Right lobe of liver (tissue), 6 donors: ENCODE measurements around the gene RSBN1L. TPM values are rescaled to one million over a fixed set of nuclear protein-coding genes. Genes with fewer than 3 reads are reported as not detected.

Experiments used
- ATAC-seq, 4 donors: fragments of 200-7000 bp; cut with Tn5 transposase; one replicate each; pipeline ENCODE4 v1.9.1; 2020; ENCODE audit warnings: mild to moderate bottlenecking in 4 of 4, moderate library complexity in 4 of 4
- DNase-seq, 3 donors: peaks; one replicate each; pipeline ENCODE4 v3.0.0-alpha.2; 2020
- H3K27ac ChIP-seq, 3 donors: fragments of 200-600 bp; one replicate each; pipeline ENCODE4 v1.8.0; 2022
- H3K27me3 ChIP-seq, 2 donors: fragments of 200-600 bp; one replicate each; pipeline ENCODE4 v1.8.0; 2022
- H3K36me3 ChIP-seq, 4 donors: fragments of 200-600 bp; sonication (generic) in 1 of 4; one replicate each; pipeline versions ENCODE4 v1.5.1 to v1.8.0; 2017 to 2022; ENCODE audit warnings: control low read depth in 1 of 4
- H3K4me1 ChIP-seq, 4 donors: fragments of 200-600 bp; sonication (generic) in 1 of 4; one replicate each; pipeline versions ENCODE4 v1.5.1 to v1.8.0; 2017 to 2022; ENCODE audit warnings: control low read depth in 1 of 4
- H3K4me3 ChIP-seq, 3 donors: fragments of 200-600 bp; one replicate each; pipeline ENCODE4 v1.8.0; 2022
- H3K9me3 ChIP-seq, 4 donors: fragments of 200-600 bp; sonication (generic) in 1 of 4; one replicate each; pipeline versions ENCODE4 v1.5.1 to v1.8.0; 2017 to 2022; ENCODE audit warnings: control low read depth in 1 of 4
- POLR2A ChIP-seq: fragments of 450-650 bp; IDR thresholded peaks from one replicate; pipeline ENCODE4 v1.6.1; 2017; ENCODE audit warnings: antibody characterized with exemption, mild to moderate bottlenecking
- WGBS: methylation state at CpG from one replicate; pipeline ENCODE4 v1.1.6; 2018; ENCODE audit warnings: low coverage, low lambda C conversion rate; ENCODE audit not compliant: insufficient coverage; ENCODE audit errors: missing lambda C conversion rate; 5-methylcytosine and 5-hydroxymethylcytosine counted together
- intact Hi-C, 2 donors: fragments of 100-400 bp; cut with DNase I; formaldehyde crosslinking; loops; one replicate each; pipeline versions ENCODE4 v1.11.2 to v1.14.1; 2022
- total RNA-seq, 6 experiments: library from RNA; depleted of rRNA in 2 of 6; stranded (reverse); fragments of >200 nt in 2 of 6; fragmentation: NEBNext Ultra II Directional in 3 of 6; extraction: Animal tissue kit (Norgen Biotek cat#: 25700) in 3 of 6; gene quantifications; one replicate each; pipeline versions ENCODE4 v1.1.0 to v1.2.4, GENCODE V29; 2016 to 2023
- TF ChIP-seq, protein P1 (sequence below), 4 donors: fragments of 200-600 bp in 3 of 4; fragments of 450-650 bp in 1 of 4; IDR thresholded peaks; one replicate each; pipeline versions ENCODE4 v1.5.1 to v1.8.0; 2016 to 2022; ENCODE audit warnings: antibody characterized with exemption in 4 of 4, mild to moderate bottlenecking in 2 of 4
- donor health status: DM: no; HTN: yes; CAD: no.
- donor health status: DM: no; HTN: no; CAD: no.
- donor health status: DM: no; HTN: no; CAD: no.
- donor health status: DM: no; HTN: yes; CAD: no.
- donor health status: DM: no; HTN: yes; CAD: no.

Gene RSBN1L
- total RNA-seq, 6 experiments from 2014 or later, result 8.2 to 10.4 (median 8.8) TPM

DNA sequence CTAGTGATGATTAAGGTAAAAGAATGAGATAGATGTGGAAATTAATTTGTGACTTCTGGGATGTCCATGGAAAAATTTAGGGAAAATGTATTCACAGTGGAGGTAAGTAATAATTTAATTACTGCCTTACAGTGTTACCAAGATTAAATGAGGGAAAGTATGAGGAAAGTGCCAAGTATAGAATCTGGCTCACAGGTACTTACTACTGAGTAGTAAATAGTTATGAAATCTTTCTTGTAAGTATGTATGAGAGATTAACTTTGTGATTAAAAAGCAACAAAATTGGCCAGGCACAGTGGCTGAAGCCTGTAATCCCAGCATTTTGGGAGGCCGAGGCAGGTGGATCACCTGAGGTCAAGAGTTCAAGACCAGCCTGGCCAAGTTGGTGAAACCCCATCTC is 42.1 kb downstream of the RSBN1L start:
- Histone ChIP-seq H3K4me1 (peaks cover 0 to 22% (median 0%) of the 10 kb centered on the region in 4 donors), H3K4me3 (no peak overlapping the region), H3K36me3 (peaks cover 0 to 1% (median 0%) of the 10 kb centered on the region in 4 donors), H3K27me3 (no peaks in the 10 kb centered on the region), H3K9me3 (no peaks in the 10 kb centered on the region), H3K27ac (no peak overlapping the region)
- no peak for DNase-seq
- intact Hi-C loops, result no loop called here
- TF ChIP-seq POLR2A, result no peak
- TF ChIP-seq, protein P1, sequence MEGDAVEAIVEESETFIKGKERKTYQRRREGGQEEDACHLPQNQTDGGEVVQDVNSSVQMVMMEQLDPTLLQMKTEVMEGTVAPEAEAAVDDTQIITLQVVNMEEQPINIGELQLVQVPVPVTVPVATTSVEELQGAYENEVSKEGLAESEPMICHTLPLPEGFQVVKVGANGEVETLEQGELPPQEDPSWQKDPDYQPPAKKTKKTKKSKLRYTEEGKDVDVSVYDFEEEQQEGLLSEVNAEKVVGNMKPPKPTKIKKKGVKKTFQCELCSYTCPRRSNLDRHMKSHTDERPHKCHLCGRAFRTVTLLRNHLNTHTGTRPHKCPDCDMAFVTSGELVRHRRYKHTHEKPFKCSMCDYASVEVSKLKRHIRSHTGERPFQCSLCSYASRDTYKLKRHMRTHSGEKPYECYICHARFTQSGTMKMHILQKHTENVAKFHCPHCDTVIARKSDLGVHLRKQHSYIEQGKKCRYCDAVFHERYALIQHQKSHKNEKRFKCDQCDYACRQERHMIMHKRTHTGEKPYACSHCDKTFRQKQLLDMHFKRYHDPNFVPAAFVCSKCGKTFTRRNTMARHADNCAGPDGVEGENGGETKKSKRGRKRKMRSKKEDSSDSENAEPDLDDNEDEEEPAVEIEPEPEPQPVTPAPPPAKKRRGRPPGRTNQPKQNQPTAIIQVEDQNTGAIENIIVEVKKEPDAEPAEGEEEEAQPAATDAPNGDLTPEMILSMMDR (IDR thresholded peaks at IDR 0.05), result no peak
- no peak for ATAC-seq
- WGBS, result 90% methylated on average over 1 of the region's 1 CpG

DNA sequence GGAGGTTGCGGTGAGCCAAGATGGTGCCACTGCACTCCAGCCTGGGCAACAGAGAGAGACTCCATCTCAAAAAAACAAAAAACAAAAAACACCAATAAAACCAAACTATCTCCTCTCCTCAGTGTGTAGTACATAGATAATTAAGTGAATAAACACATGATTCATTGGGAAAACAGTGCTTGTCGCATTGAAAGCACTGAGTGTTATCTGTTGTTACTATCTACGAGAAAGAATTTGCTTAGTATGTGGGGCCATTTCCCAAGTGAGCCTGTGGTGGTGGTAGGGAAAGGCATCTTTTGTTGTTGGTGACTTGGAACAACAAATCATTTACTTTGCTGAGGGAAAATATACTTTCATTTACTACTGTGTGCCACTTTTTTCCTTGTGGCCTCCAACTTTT is 42.6 kb downstream of the RSBN1L start:
- TF ChIP-seq POLR2A, result no peak
- TF ChIP-seq, protein P1 (IDR thresholded peaks at IDR 0.05), result no peak
- intact Hi-C loops, result no loop called here
- H3K4me3 ChIP-seq, result no peak overlapping the region

DNA sequence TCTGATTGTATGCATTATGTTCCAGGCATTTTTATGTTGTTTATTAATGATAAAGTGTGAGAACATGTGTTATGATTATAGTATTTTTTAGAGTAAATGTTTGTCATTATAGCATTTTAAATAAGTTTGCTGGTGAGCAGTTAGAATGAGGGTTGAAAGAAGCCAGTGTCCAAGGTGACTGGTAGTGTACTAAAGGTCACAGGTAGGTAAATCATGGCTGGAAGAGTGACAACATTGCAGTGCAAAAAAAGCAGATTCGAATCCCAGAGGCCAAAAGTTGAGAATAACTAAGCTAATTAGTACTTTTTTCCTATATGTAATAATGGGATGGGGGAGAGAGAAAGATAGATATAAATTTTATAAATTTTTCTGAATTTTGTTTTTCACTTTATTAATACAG is 44.0 kb downstream of the RSBN1L start:
- intact Hi-C loops, result no loop called here
- H3K9me3 ChIP-seq, result no peaks in the 10 kb centered on the region
- WGBS, result 13% methylated on average over 1 of the region's 1 CpG
- TF ChIP-seq POLR2A, result no peak
- TF ChIP-seq, protein P1 (IDR thresholded peaks at IDR 0.05), result no peak
- H3K4me3 ChIP-seq, result no peak overlapping the region
- peak overlapping the region in 1 of 3 donors; percentile 5 for H3K27ac ChIP-seq
- DNase-seq (no peak), ATAC-seq (peak; percentile 69 to 88 (median 84))
- peaks cover 0 to 16% (median 0%) of the 10 kb centered on the region in 4 donors for H3K4me1 ChIP-seq
- H3K36me3 ChIP-seq, result peaks cover 0 to 1% (median 0%) of the 10 kb centered on the region in 4 donors
- H3K27me3 ChIP-seq, result no peaks in the 10 kb centered on the region

More for the DNA sequence above, 42.6 kb downstream of the RSBN1L start:
- H3K4me1 ChIP-seq, result peaks cover 0 to 20% (median 0%) of the 10 kb centered on the region in 4 donors
- DNase-seq (no peak), ATAC-seq (peak in 1 of 4 donors; percentile 34)
- no peak overlapping the region for H3K27ac ChIP-seq
- peaks cover 0 to 1% (median 0%) of the 10 kb centered on the region in 4 donors for H3K36me3 ChIP-seq
- H3K9me3 ChIP-seq, result no peaks in the 10 kb centered on the region
- WGBS, result 82% methylated on average over 3 of the region's 3 CpGs
- no peaks in the 10 kb centered on the region for H3K27me3 ChIP-seq

DNA sequence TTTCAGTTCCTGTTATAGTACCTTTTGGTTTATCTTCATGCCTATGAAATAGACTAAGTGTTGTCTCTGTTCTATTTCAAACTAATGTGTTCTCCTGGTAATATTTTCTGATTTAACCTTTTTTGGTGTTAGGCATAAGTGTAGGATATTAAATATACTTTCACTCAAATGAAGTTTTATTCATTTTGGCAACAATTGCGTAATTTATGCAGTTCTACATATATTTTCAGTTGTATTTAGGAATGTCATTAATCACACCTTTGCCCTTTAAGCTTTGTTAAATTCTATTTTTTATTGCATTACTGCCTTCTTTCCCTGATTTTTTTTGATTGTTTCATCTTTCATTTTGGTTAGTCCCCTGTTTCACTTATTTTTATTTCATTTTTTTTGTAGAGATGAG is 47.3 kb downstream of the RSBN1L start:
- peaks cover 0 to 30% (median 4%) of the 10 kb centered on the region in 4 donors for H3K4me1 ChIP-seq
- no peaks in the 10 kb centered on the region for H3K9me3 ChIP-seq
- intact Hi-C loops, result no loop called here
- DNase-seq (no peak), ATAC-seq (no peak)
- H3K27ac ChIP-seq, result no peak overlapping the region
- peaks cover 0 to under 1% (median 0%) of the 10 kb centered on the region in 4 donors for H3K36me3 ChIP-seq
- TF ChIP-seq, protein P1 (IDR thresholded peaks at IDR 0.05), result no peak
- no peak for TF ChIP-seq POLR2A
- 100% methylated on average over 1 of the region's 1 CpG for WGBS
- no peaks in the 10 kb centered on the region for H3K27me3 ChIP-seq
- H3K4me3 ChIP-seq, result no peak overlapping the region
